ENCODE data around the gene ICAM4. TPM values are rescaled to one million over a fixed set of nuclear protein-coding genes. Genes with fewer than 3 reads are reported as not detected.

The ICAM4 gene
- total and polyA plus RNA-seq, 9 of the 15 experiments (the other 6 are each of a cell fraction or from before 2014, with no cell fraction given) = 14.1 to 86.1 (median 29.6) TPM

GRCh38 chr19:10288662-10289166 lies 2.0 kb downstream of the ICAM4 start (continued):
- TF ChIP-seq ZFP36 (IDR thresholded peaks at IDR 0.05; ENCODE audit: low read depth, low read length, partially characterized antibody) = no peak
- peak; percentile 68 for TF ChIP-seq POLR2AphosphoS5 (IDR thresholded peaks at IDR 0.05; ENCODE audit: control insufficient read depth, insufficient read depth, low read depth, low read length)
- peak; percentile 93 for TF ChIP-seq GATA2 (CRISPR knock-in tag; IDR thresholded peaks at IDR 0.05)
- no peak for TF ChIP-seq TCF7 (IDR thresholded peaks at IDR 0.05; ENCODE audit: borderline replicate concordance)
- TF ChIP-seq MXD1 (CRISPR knock-in tag; IDR thresholded peaks at IDR 0.05; ENCODE audit: borderline replicate concordance, poor library complexity, severe bottlenecking) = no peak
- TF ChIP-seq EP400 (IDR thresholded peaks at IDR 0.05) = no peak
- TF ChIP-seq, protein P1, sequence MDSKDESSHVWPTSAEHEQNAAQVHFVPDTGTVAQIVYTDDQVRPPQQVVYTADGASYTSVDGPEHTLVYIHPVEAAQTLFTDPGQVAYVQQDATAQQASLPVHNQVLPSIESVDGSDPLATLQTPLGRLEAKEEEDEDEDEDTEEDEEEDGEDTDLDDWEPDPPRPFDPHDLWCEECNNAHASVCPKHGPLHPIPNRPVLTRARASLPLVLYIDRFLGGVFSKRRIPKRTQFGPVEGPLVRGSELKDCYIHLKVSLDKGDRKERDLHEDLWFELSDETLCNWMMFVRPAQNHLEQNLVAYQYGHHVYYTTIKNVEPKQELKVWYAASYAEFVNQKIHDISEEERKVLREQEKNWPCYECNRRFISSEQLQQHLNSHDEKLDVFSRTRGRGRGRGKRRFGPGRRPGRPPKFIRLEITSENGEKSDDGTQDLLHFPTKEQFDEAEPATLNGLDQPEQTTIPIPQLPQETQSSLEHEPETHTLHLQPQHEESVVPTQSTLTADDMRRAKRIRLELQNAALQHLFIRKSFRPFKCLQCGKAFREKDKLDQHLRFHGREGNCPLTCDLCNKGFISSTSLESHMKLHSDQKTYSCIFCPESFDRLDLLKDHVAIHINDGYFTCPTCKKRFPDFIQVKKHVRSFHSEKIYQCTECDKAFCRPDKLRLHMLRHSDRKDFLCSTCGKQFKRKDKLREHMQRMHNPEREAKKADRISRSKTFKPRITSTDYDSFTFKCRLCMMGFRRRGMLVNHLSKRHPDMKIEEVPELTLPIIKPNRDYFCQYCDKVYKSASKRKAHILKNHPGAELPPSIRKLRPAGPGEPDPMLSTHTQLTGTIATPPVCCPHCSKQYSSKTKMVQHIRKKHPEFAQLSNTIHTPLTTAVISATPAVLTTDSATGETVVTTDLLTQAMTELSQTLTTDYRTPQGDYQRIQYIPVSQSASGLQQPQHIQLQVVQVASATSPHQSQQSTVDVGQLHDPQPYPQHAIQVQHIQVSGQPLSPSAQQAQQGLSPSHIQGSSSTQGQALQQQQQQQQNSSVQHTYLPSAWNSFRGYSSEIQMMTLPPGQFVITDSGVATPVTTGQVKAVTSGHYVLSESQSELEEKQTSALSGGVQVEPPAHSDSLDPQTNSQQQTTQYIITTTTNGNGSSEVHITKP (IDR thresholded peaks at IDR 0.05; ENCODE audit: partially characterized antibody) = no peak
- peak in 1 of 2 experiments; percentile 23; a peak in 1 of 4 replicates for TF ChIP-seq FOXK2 (conservative IDR thresholded peaks at IDR 0.05 in 1 of 2, IDR thresholded peaks at IDR 0.05 in 1 of 2; ENCODE audit: low read depth in 2 of 2)
- TF ChIP-seq HDAC8 (tag; IDR thresholded peaks at IDR 0.05) = no peak
- no peak for TF ChIP-seq PHB (CRISPR knock-in tag; IDR thresholded peaks at IDR 0.05)
- no peak for TF ChIP-seq KAT7 (CRISPR knock-in tag; IDR thresholded peaks at IDR 0.05; ENCODE audit: borderline replicate concordance)
- no peak for TF ChIP-seq ZBED1 (IDR thresholded peaks at IDR 0.05)
- TF ChIP-seq E2F5 (CRISPR knock-in tag; IDR thresholded peaks at IDR 0.05) = 0 out of 2 replicates have a peak, but pooled peaks have one; percentile 39
- no peak for TF ChIP-seq BCOR (IDR thresholded peaks at IDR 0.05)
- TF ChIP-seq ZNF766 (CRISPR knock-in tag; conservative IDR thresholded peaks at IDR 0.05) = peak; percentile 99
- peak; percentile 39 for TF ChIP-seq CCNT2 (IDR thresholded peaks at IDR 0.05; ENCODE audit: borderline replicate concordance, extremely low read depth, insufficient read length, low read depth, low read length)
- TF ChIP-seq TOE1 (IDR thresholded peaks at IDR 0.05; ENCODE audit: borderline replicate concordance) = no peak
- no peak for TF ChIP-seq TOE1 (CRISPR knock-in tag; IDR thresholded peaks at IDR 0.05; ENCODE audit: borderline replicate concordance, low read depth)
- TF ChIP-seq NCOA1 (IDR thresholded peaks at IDR 0.05; ENCODE audit: low read depth) = no peak
- TF ChIP-seq CC2D1A (IDR thresholded peaks at IDR 0.05) = no peak
- TF ChIP-seq GABPA (tag; conservative IDR thresholded peaks at IDR 0.05; ENCODE audit: low read depth) = peak; percentile 14; the same call in 1 of the 2 replicates
- TF ChIP-seq ZNF507 (tag; conservative IDR thresholded peaks at IDR 0.05) = no peak
- TF ChIP-seq SUPT5H (IDR thresholded peaks at IDR 0.05) = peak; percentile 85
- TF ChIP-seq ZNF830 (CRISPR knock-in tag; IDR thresholded peaks at IDR 0.05) = no peak
- TF ChIP-seq GABPB1 (CRISPR knock-in tag; IDR thresholded peaks at IDR 0.05) = 0 out of 2 replicates have a peak, but pooled peaks have one; percentile 16
